ENCODE data around the gene SHOC2.

SHOC2 gene

DNA sequence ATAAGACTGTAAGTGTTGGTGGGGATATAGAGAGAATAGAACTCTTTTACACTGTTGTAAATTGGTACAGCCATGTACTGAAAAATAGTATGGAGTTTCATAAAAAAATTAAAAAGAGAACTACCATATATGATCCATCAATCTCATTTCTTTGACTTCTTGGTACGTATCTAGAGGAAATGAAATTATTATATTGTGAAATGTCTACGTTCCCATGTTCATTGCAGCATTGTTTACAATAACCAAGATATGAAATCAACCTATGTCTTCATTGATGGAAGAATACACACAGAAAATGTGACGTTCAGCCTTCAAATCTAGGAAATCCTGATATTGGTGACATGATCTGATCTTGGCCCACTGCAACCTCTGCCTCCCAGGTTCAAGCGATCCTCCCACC is 32.0 kb downstream of the SHOC2 start:
- no peak for TF ChIP-seq SIN3A (IDR thresholded peaks at IDR 0.05; ENCODE audit: borderline replicate concordance, insufficient read depth, low read length)
- no peak for TF ChIP-seq FOXP2 (optimal IDR thresholded peaks at IDR 0.05; ENCODE audit: borderline replicate concordance, extremely low read depth, extremely low read length, insufficient read depth)

DNA sequence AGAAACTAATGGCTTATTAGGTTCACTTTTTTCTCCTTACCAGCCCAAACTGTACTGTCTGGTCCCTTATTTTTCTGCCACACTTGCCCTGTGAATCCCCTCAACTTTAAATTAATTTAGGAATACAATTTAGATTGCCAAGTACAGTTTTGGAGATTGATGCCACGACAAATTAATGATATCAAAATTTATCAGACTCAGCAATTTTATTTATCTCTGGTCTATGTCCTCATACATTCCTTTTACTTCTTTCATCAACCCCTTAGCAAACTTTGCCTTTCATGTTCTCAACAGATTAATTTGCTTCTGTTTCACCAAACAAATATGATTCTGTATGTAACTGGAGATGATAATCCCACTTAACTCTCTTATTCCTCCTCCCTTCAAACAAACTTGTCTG is 38.2 kb downstream of the SHOC2 start:
- TF ChIP-seq TAF1 (IDR thresholded peaks at IDR 0.05; ENCODE audit: borderline replicate concordance, insufficient read depth, low read length), result no peak
- no peak for TF ChIP-seq POLR2AphosphoS5 (IDR thresholded peaks at IDR 0.05; ENCODE audit: low read depth, low read length)
- TF ChIP-seq, protein P1, sequence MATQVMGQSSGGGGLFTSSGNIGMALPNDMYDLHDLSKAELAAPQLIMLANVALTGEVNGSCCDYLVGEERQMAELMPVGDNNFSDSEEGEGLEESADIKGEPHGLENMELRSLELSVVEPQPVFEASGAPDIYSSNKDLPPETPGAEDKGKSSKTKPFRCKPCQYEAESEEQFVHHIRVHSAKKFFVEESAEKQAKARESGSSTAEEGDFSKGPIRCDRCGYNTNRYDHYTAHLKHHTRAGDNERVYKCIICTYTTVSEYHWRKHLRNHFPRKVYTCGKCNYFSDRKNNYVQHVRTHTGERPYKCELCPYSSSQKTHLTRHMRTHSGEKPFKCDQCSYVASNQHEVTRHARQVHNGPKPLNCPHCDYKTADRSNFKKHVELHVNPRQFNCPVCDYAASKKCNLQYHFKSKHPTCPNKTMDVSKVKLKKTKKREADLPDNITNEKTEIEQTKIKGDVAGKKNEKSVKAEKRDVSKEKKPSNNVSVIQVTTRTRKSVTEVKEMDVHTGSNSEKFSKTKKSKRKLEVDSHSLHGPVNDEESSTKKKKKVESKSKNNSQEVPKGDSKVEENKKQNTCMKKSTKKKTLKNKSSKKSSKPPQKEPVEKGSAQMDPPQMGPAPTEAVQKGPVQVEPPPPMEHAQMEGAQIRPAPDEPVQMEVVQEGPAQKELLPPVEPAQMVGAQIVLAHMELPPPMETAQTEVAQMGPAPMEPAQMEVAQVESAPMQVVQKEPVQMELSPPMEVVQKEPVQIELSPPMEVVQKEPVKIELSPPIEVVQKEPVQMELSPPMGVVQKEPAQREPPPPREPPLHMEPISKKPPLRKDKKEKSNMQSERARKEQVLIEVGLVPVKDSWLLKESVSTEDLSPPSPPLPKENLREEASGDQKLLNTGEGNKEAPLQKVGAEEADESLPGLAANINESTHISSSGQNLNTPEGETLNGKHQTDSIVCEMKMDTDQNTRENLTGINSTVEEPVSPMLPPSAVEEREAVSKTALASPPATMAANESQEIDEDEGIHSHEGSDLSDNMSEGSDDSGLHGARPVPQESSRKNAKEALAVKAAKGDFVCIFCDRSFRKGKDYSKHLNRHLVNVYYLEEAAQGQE (IDR thresholded peaks at IDR 0.05; ENCODE audit: insufficient read depth in 1 of 2, low read depth in 2 of 2, low read length in 2 of 2), result no peak

DNA sequence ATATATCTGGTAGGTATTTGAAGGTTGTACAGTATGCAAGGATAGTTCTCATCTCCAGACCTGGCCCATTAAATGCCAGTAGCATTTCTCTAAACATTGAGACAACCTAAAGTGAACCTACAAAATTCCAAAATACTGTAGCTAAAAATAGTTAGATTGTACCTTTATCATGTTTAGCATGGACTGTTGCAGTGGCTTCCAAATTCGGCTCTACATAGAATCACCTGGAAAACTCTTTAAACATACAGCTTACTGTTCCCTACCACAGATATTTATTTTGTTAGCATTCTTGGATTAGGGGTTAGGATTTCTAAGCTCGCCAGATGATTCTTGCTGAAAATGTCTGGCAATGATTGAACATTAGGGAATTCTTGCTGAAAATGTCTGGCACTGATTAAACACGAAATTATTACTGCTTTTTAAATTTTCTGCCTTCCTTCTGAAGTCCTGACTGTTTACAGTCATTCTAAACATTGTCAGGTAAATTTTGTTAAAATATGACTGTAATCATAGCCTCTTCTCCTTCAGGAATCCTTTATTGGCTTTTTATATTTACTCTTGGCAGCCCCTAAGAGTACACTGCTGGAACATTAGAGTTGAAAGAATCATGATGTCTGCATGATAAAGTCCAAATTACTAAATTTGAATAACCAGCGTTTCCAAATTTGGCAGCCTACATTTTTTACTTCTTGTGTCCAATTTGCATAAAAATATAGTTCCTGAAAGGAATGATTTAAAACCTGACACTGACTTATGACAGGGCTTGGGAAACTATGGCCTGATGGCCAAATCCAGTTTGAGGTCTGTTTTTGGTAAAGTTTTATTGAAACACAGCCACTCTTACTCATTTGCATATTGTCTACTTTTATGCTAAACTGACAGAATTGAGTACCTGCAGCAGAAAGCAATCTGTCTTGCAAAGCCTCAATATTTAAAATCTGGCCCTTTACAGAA is 40.3 kb downstream of the SHOC2 start:
- TF ChIP-seq SIN3A (IDR thresholded peaks at IDR 0.05; ENCODE audit: borderline replicate concordance, insufficient read depth, low read length) (no peak), FOXP2 (optimal IDR thresholded peaks at IDR 0.05; ENCODE audit: borderline replicate concordance, extremely low read depth, extremely low read length, insufficient read depth) (no peak), POLR2AphosphoS5 (IDR thresholded peaks at IDR 0.05; ENCODE audit: low read depth, low read length) (no peak), TAF1 (IDR thresholded peaks at IDR 0.05; ENCODE audit: borderline replicate concordance, insufficient read depth, low read length) (no peak)
- TF ChIP-seq, protein P1 (IDR thresholded peaks at IDR 0.05; ENCODE audit: insufficient read depth in 1 of 2, low read depth in 2 of 2, low read length in 2 of 2), result no peak

DNA sequence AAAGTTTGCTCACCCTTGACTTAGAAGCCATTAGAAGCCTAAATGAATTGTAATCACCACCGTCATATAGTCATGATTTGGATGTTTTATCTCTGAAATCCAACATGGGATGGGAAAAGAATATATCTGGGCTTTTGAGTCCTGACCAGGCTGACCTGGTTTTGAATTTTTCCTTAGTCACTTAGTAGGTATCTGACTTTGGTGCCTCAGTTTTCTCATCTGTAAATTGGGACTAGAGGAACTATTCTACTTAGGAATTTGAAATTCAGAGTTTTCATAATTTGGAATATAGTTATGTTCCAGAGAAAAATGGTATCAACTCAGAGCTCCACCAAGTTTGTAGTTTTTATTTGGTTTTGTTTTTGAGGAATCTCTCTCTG is 40.9 kb downstream of the SHOC2 start:
- no peak for TF ChIP-seq POLR2AphosphoS5 (IDR thresholded peaks at IDR 0.05; ENCODE audit: low read depth, low read length)
- no peak for TF ChIP-seq SIN3A (IDR thresholded peaks at IDR 0.05; ENCODE audit: borderline replicate concordance, insufficient read depth, low read length)
- TF ChIP-seq, protein P1 (IDR thresholded peaks at IDR 0.05; ENCODE audit: insufficient read depth in 1 of 2, low read depth in 2 of 2, low read length in 2 of 2), result no peak
- no peak for TF ChIP-seq FOXP2 (optimal IDR thresholded peaks at IDR 0.05; ENCODE audit: borderline replicate concordance, extremely low read depth, extremely low read length, insufficient read depth)
- no peak for TF ChIP-seq TAF1 (IDR thresholded peaks at IDR 0.05; ENCODE audit: borderline replicate concordance, insufficient read depth, low read length)

DNA sequence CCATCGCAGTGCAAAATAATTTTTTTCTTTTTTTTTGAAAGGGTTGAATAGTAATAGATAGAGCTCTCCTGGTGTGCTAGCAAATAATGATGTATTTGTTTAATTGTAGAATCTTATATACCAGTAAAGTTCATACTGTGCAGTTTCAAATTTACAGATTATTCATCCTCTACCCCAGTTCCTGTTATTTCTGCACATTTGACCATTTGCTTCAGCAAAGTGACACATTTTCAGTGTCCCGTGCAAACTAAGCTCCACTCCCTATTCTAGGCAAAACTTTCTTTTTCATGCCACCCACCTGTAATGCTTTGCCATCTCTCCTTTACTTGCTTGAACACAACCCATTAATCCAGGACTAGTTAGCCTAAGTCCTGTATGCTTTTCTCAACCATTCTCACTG is 43.0 kb downstream of the SHOC2 start:
- no peak for TF ChIP-seq POLR2AphosphoS5 (IDR thresholded peaks at IDR 0.05; ENCODE audit: low read depth, low read length)
- TF ChIP-seq SIN3A (IDR thresholded peaks at IDR 0.05; ENCODE audit: borderline replicate concordance, insufficient read depth, low read length), result no peak
- no peak for TF ChIP-seq FOXP2 (optimal IDR thresholded peaks at IDR 0.05; ENCODE audit: borderline replicate concordance, extremely low read depth, extremely low read length, insufficient read depth)
- no peak for TF ChIP-seq TAF1 (IDR thresholded peaks at IDR 0.05; ENCODE audit: borderline replicate concordance, insufficient read depth, low read length)
- TF ChIP-seq, protein P1 (IDR thresholded peaks at IDR 0.05; ENCODE audit: insufficient read depth in 1 of 2, low read depth in 2 of 2, low read length in 2 of 2), result no peak
